K562 (cell line): ENCODE data around the gene MIB2. TPM values are rescaled to one million over a fixed set of nuclear protein-coding genes. Genes with fewer than 3 reads are reported as not detected.
"Not testable (repeated sequence)": the region's sequence is repeated elsewhere in the genome, so short reads cannot be mapped to it uniquely, and the experiment has no call there.

Experiments used
- ATAC-seq: fragments of 200-7000 bp; cut with Tn5 transposase; 3 replicates; pipeline ENCODE4 v1.9.1; 2020; ENCODE audit warnings: moderate library complexity
- BruUV-seq: library from RNA; stranded (reverse); fragments of 400-500 nt; replicated peaks from 2 replicates; lab custom pipeline; 2021; lab: Mats Ljungman, UMichigan
- CTCF ChIA-PET: fragments of 300-600 bp; formaldehyde crosslinking; extraction: SDS; loops from one replicate; lab custom pipeline; 2021; ENCODE audit warnings: low intra/inter-chr PET ratio; lab: Yijun Ruan, JAX
- POLR2A ChIA-PET: fragments of 300-600, 350-650 bp; sonication (Branson Sonifier 250); formaldehyde crosslinking; extraction: SDS; loops from one replicate; lab custom pipeline; 2021; ENCODE audit warnings: antibody characterized with exemption, inconsistent platforms; lab: Yijun Ruan, JAX
- DNase-seq, 4 experiments: peaks; one replicate each; pipeline versions ENCODE4 v3.0.0 to v3.0.0-alpha.2; 2011 to 2018; ENCODE audit warnings: low spot score in 3 of 4, mixed read lengths in 3 of 4; ENCODE audit errors: extremely low read depth in 1 of 4
- FAIRE-seq: peaks from 2 replicates; lab custom pipeline; 2011; peaks lifted over from hg19 to GRCh38; lab: Jason Lieb, UNC
- H2AFZ ChIP-seq: 2 replicates; pipeline ENCODE4 v1.6.0; 2011; ENCODE audit warnings: low read depth, low read length, control low read depth, inconsistent platforms
- H3K27ac ChIP-seq: fragments of 200-600 bp; 3 replicates; pipeline ENCODE4 v1.8.0; 2011; ENCODE audit warnings: low read depth, mild to moderate bottlenecking, control low read depth, inconsistent platforms, low read length, moderate library complexity, mixed read lengths; ENCODE audit errors: extremely low read depth
- H3K27me3 ChIP-seq, 2 experiments: fragments of 300-600 bp in 1 of 2; 2 replicates in 1 of 2; 3 replicates in 1 of 2; pipeline versions ENCODE4 v1.6.0 to v1.8.0; 2011; ENCODE audit warnings: inconsistent platforms in 2 of 2, low read length in 2 of 2, mild to moderate bottlenecking in 1 of 2, mixed read lengths in 1 of 2, moderate library complexity in 1 of 2; ENCODE audit not compliant: control insufficient read depth in 2 of 2, insufficient read depth in 2 of 2
- H3K36me3 ChIP-seq: fragments of 300-600 bp; 3 replicates; pipeline ENCODE4 v1.8.0; 2011; ENCODE audit warnings: mild to moderate bottlenecking, low read length, inconsistent platforms; ENCODE audit not compliant: control insufficient read depth, insufficient read depth
- H3K4me1 ChIP-seq, 2 experiments: fragments of 200-600 bp in 1 of 2; replicated peaks in 1 of 2; 2 replicates in 1 of 2; 3 replicates in 1 of 2; pipeline versions ENCODE4 v1.5.1 to v1.8.0; 2011; ENCODE audit warnings: inconsistent platforms in 2 of 2, low read length in 2 of 2, mild to moderate bottlenecking in 1 of 2, mixed read lengths in 1 of 2, moderate library complexity in 1 of 2; ENCODE audit not compliant: control insufficient read depth in 2 of 2, insufficient read depth in 2 of 2
- H3K4me2 ChIP-seq: 2 replicates; pipeline ENCODE4 v1.6.1; 2011; ENCODE audit warnings: low read length, control low read depth, inconsistent platforms, mixed read lengths; ENCODE audit not compliant: insufficient read depth
- H3K4me3 ChIP-seq: fragments of 200-600 bp; sonication (generic), shearing (Covaris generic); 2 replicates; pipeline ENCODE4 v1.5.1; 2016; ENCODE audit warnings: control low read depth, inconsistent platforms
- H3K79me2 ChIP-seq: fragments of 200-600 bp; 3 replicates; pipeline ENCODE4 v1.8.0; 2011; ENCODE audit warnings: low read length, inconsistent platforms; ENCODE audit not compliant: control insufficient read depth, insufficient read depth
- H3K9ac ChIP-seq, 2 experiments: 2 replicates each; pipeline versions ENCODE4 v1.6.0 to v1.6.1; 2011; ENCODE audit warnings: low read depth in 2 of 2, low read length in 2 of 2, control low read depth in 1 of 2, inconsistent platforms in 1 of 2, mild to moderate bottlenecking in 1 of 2, mixed read lengths in 1 of 2; ENCODE audit not compliant: insufficient read depth in 1 of 2
- H3K9me1 ChIP-seq: one replicate; pipeline ENCODE4 v1.6.0; 2011; ENCODE audit warnings: inconsistent platforms, mild to moderate bottlenecking, low read length, moderate library complexity; ENCODE audit not compliant: control insufficient read depth, insufficient read depth
- H3K9me3 ChIP-seq: replicated peaks from 2 replicates; pipeline ENCODE4 v1.5.1; 2011; ENCODE audit warnings: low read depth, low read length, inconsistent platforms; ENCODE audit not compliant: control insufficient read depth, insufficient read depth
- H4K20me1 ChIP-seq: replicated peaks from 2 replicates; pipeline ENCODE4 v1.6.1; 2011; ENCODE audit warnings: low read length, inconsistent platforms, mixed read lengths; ENCODE audit not compliant: control insufficient read depth, insufficient read depth
- WGBS: fragments of 100-300 bp; shearing (Covaris generic); methylation state at CpG from one replicate; pipeline ENCODE4 v1.1.6; 2016; ENCODE audit warnings: low coverage, mixed read lengths; ENCODE audit not compliant: insufficient coverage; ENCODE audit errors: missing lambda C conversion rate; 5-methylcytosine and 5-hydroxymethylcytosine counted together
- in situ Hi-C: fragments of 300-500 bp; cut with MboI; formaldehyde crosslinking; loops from 4 replicates; pipeline ENCODE4 v1.15.0; 2018; ENCODE audit warnings: inconsistent platforms, mixed read lengths
- intact Hi-C: fragments of 100-400 bp; cut with micrococcal nuclease; formaldehyde crosslinking; loops from 2 replicates; pipeline ENCODE4 v1.14.2; 2022
- polyA plus RNA-seq, 8 experiments: library from polyadenylated mRNA; depleted of rRNA in 4 of 8; stranded (reverse) in 5 of 8; unstranded in 3 of 8; fragments of >200 nt; fragmentation: Nextera tagmentation in 2 of 8; fragmentation: Illumina TruSeq in 1 of 8; extraction: Ambion mirVana in 2 of 8; extraction: Trizol in 1 of 8; gene quantifications; 2 replicates each; pipeline versions ENCODE4 v1.2.1 to v1.2.3, GENCODE V29; 2011 to 2014; ENCODE audit warnings: inconsistent platforms in 1 of 8, missing spikeins in 1 of 8
- total RNA-seq, 7 experiments: library from RNA; depleted of rRNA in 6 of 7; stranded (reverse); fragments of >200 nt in 6 of 7; fragmentation: Illumina TruSeq in 2 of 7; extraction: Trizol in 2 of 7; gene quantifications; 2 replicates each; pipeline versions ENCODE4 v1.2.1 to v1.2.3, GENCODE V29; 2011 to 2021; ENCODE audit warnings: low replicate concordance in 1 of 7

MIB2 gene
- total and polyA plus RNA-seq, 9 of the 15 experiments (the other 6 are each of a cell fraction or from before 2014, with no cell fraction given): 0.04 to 17.0 (median 4.9) TPM; not detected in 1

DNA sequence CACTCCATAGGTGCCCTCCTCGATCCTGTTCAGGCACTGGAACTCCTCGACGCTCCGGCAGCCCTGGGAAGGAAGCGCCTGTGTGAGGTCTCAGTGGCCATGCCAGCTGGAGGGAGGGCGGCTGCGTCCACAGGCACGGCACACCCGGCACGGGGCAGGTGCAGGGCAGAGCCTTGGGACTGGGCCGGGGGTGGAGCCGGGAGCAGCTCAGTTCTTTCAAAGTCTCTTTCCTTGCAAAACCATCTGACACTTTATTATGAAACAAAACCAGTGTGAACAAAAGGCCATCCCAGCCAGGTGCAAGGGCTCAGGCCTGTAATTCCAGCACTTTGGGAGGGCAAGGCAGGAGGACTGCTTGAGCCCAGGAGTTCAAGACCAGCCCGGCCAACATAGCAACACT is 23.2 kb downstream of the MIB2 start:
- H3K4me2 ChIP-seq, H3K27me3 ChIP-seq, FAIRE-seq, H3K4me1 ChIP-seq, H3K9ac ChIP-seq, BruUV-seq, ATAC-seq, intact Hi-C loops, CTCF ChIA-PET, H3K79me2 ChIP-seq, POLR2A ChIA-PET, in situ Hi-C loops, H3K9me3 ChIP-seq, H2AFZ ChIP-seq, DNase-seq, H3K9me1 ChIP-seq, H4K20me1 ChIP-seq, H3K27ac ChIP-seq, H3K4me3 ChIP-seq: not testable (repeated sequence)
- peaks cover 20% of the 10 kb centered on the region; the same call in 1 of the 3 replicates for H3K36me3 ChIP-seq
- 84% methylated on average over 5 of the region's 13 CpGs for WGBS

DNA sequence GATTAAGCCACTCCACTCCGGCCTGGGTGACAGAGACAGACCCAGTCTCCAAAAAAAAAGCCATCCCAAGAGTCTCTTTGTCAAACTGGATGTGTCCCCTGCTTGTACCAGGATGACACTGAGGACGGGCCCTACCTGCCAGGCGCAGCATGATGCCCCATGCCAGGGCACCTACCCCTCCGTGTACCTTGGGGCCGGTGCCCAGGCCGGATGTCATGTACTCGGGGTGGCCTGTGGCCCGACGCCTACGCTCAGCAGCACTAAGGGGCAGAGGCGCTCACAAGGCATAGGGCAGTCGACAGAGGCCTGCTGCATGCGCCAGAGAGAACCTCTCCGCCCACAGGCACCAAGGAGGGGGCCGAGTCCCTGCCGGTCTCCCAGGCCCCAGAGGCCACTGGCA is 24.1 kb downstream of the MIB2 start:
- 95% methylated on average over 12 of the region's 16 CpGs for WGBS
- in situ Hi-C loops, H2AFZ ChIP-seq, POLR2A ChIA-PET, H3K4me2 ChIP-seq, H3K9ac ChIP-seq, H3K9me1 ChIP-seq, BruUV-seq, H3K4me1 ChIP-seq, H3K27ac ChIP-seq, DNase-seq, H3K9me3 ChIP-seq, H3K27me3 ChIP-seq, H3K4me3 ChIP-seq, ATAC-seq, H3K79me2 ChIP-seq, intact Hi-C loops, H4K20me1 ChIP-seq, FAIRE-seq, CTCF ChIA-PET: not testable (repeated sequence)
- H3K36me3 ChIP-seq: peaks cover 20% of the 10 kb centered on the region; the same call in 1 of the 3 replicates

DNA sequence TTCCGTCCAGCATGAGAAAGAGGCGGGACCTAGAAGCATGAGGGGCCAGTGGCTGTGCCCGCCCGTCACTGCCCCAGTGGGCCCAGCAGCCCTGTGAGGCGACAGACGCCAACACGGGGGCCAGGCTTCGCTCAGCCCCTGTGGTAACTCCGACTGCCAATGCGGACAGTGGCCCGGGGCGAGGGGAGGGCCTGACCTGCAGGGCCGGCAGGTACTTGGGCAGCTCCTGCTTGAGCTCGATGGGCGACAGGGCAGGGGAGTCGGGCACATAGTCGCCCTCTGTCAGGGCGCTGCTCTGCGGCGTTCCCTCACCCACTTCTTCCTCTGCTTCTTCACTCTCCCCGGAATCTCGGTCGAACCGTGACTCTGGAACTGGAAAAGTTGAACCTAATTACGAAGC is 24.8 kb downstream of the MIB2 start:
- H3K9me1 ChIP-seq, H3K9ac ChIP-seq, H3K4me3 ChIP-seq, in situ Hi-C loops, H2AFZ ChIP-seq, intact Hi-C loops, H3K9me3 ChIP-seq, H3K27ac ChIP-seq, FAIRE-seq, ATAC-seq, H4K20me1 ChIP-seq, CTCF ChIA-PET, DNase-seq, H3K4me1 ChIP-seq, H3K4me2 ChIP-seq, H3K27me3 ChIP-seq, BruUV-seq, POLR2A ChIA-PET, H3K79me2 ChIP-seq: not testable (repeated sequence)
- 88% methylated on average over 6 of the region's 25 CpGs for WGBS
- H3K36me3 ChIP-seq: peaks cover 20% of the 10 kb centered on the region; the same call in 1 of the 3 replicates

DNA sequence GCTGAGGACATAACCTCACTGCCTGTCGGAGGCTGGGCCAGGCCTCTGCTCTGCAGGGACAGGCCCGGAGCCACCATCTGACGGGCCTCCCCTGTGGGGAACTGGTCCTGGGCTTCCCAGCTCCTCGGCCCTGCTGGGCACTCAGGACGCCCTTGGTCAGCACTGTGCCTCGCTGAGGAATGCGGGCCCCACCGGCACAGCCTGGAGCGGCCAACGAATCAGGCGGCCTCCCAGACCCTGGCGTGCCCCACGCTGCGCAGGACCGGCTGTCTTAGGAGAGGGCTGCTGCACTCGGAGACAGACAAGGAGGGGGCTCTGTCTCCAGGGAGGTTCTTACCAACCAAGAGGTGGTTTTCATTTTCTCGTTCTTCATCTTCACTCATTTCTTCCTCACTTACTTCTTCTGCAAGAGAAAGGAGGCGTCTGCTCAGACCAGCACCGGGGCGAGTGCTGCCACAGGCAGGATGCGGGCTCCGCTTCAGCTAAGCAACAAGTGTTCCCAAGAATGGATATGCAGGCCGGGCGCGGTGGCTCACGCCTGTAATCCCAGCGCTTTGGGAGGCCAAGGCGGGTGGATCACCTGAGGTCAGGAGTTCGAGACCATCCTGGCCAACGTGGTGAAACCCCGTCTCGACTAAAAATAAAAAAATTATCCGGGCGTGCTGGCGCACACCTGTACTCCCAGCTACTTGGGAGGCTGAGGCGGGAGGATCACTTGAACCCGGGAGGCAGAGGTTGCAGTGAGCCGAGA is 25.6 kb downstream of the MIB2 start:
- H3K4me2 ChIP-seq, DNase-seq, ATAC-seq, H3K27ac ChIP-seq, H4K20me1 ChIP-seq, intact Hi-C loops, H3K9me1 ChIP-seq, H3K4me1 ChIP-seq, H3K27me3 ChIP-seq, H3K9me3 ChIP-seq, H3K79me2 ChIP-seq, FAIRE-seq, CTCF ChIA-PET, H3K9ac ChIP-seq, POLR2A ChIA-PET, in situ Hi-C loops, BruUV-seq, H3K4me3 ChIP-seq, H2AFZ ChIP-seq: not testable (repeated sequence)
- peaks cover 20% of the 10 kb centered on the region; the same call in 1 of the 3 replicates for H3K36me3 ChIP-seq
- 97% methylated on average over 8 of the region's 38 CpGs for WGBS
